Measurements from ENCODE around the gene ZBTB11. TPM values are rescaled to one million over a fixed set of nuclear protein-coding genes. Genes with fewer than 3 reads are reported as not detected.
"Not testable (repeated sequence)": the region's sequence is repeated elsewhere in the genome, so short reads cannot be mapped to it uniquely, and the experiment has no call there.

The ZBTB11 gene
- total and polyA plus RNA-seq, 2 experiments from 2014 or later = 7.3 to 15.8 TPM

- no peak for DNase-seq (ENCODE audit: low read depth in 1 of 2, low spot score in 1 of 2)
- no peak overlapping the region for H3K4me3 ChIP-seq
- no peak overlapping the region for H3K27ac ChIP-seq
- no peaks in the 10 kb centered on the region for H3K9me3 ChIP-seq (ENCODE audit: low read depth)
- no peaks in the 10 kb centered on the region for H3K4me1 ChIP-seq (ENCODE audit: low read depth)
- no peaks in the 10 kb centered on the region for H3K27me3 ChIP-seq
- no peaks in the 10 kb centered on the region for H3K36me3 ChIP-seq
- TF ChIP-seq, protein P1, sequence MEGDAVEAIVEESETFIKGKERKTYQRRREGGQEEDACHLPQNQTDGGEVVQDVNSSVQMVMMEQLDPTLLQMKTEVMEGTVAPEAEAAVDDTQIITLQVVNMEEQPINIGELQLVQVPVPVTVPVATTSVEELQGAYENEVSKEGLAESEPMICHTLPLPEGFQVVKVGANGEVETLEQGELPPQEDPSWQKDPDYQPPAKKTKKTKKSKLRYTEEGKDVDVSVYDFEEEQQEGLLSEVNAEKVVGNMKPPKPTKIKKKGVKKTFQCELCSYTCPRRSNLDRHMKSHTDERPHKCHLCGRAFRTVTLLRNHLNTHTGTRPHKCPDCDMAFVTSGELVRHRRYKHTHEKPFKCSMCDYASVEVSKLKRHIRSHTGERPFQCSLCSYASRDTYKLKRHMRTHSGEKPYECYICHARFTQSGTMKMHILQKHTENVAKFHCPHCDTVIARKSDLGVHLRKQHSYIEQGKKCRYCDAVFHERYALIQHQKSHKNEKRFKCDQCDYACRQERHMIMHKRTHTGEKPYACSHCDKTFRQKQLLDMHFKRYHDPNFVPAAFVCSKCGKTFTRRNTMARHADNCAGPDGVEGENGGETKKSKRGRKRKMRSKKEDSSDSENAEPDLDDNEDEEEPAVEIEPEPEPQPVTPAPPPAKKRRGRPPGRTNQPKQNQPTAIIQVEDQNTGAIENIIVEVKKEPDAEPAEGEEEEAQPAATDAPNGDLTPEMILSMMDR (IDR thresholded peaks at IDR 0.05; ENCODE audit: low read depth, low read length) = no peak
Observed at GRCh38 chr3:101633186-101633585, 43.7 kb downstream of the ZBTB11 start.

- TF ChIP-seq, protein P1 (IDR thresholded peaks at IDR 0.05; ENCODE audit: low read depth, low read length) = no peak
- Histone ChIP-seq H3K4me1 (ENCODE audit: low read depth) (no peaks in the 10 kb centered on the region), H3K9me3 (ENCODE audit: low read depth) (no peaks in the 10 kb centered on the region), H3K4me3 (no peak overlapping the region), H3K27me3 (no peaks in the 10 kb centered on the region), H3K36me3 (no peaks in the 10 kb centered on the region), H3K27ac (no peak overlapping the region)
- no peak for DNase-seq (ENCODE audit: low read depth in 1 of 2, low spot score in 1 of 2)
Observed at GRCh38 chr3:101632586-101632985, 44.3 kb downstream of the ZBTB11 start.

DNA sequence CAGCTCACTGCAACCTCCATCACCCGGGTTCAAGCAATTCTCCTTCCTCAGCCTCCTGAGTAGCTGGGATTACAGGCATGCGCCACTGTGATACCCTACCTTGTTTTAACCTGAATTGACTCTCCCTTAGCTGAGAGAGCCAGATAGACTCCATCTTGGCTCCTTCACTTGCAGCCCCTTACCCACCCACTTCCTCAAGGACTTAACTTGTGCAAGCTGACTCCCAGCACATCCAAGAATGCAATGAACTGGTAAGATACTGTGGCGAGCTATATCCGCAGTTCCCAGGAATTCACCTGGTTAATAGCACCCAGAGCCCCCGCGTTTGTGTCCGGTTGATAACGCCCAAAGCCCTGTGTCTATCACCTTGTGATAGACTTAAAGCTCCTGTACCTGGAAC, 45.0 kb downstream of the ZBTB11 start:
- DNase-seq (ENCODE audit: low read depth in 1 of 2, low spot score in 1 of 2); H3K27ac ChIP-seq: not testable (repeated sequence)

GRCh38 chr3:101631098-101631796, 45.7 kb downstream of the ZBTB11 start:
- Histone ChIP-seq H3K4me1 (ENCODE audit: low read depth) (no peaks in the 10 kb centered on the region), H3K27me3 (no peaks in the 10 kb centered on the region), H3K27ac (no peak overlapping the region), H3K36me3 (no peaks in the 10 kb centered on the region), H3K4me3 (no peak overlapping the region), H3K9me3 (ENCODE audit: low read depth) (no peaks in the 10 kb centered on the region)
- TF ChIP-seq, protein P1 (IDR thresholded peaks at IDR 0.05; ENCODE audit: low read depth, low read length) = no peak
- DNase-seq (ENCODE audit: low read depth in 1 of 2, low spot score in 1 of 2) = no peak

More for the DNA sequence above, 45.0 kb downstream of the ZBTB11 start:
- H3K36me3 ChIP-seq; H3K27me3 ChIP-seq; H3K4me1 ChIP-seq (ENCODE audit: low read depth); H3K9me3 ChIP-seq (ENCODE audit: low read depth); H3K4me3 ChIP-seq: not testable (repeated sequence)

GRCh38 chr3:101629219-101629618, 47.7 kb downstream of the ZBTB11 start:
- Histone ChIP-seq H3K36me3 (no peaks in the 10 kb centered on the region), H3K27ac (no peak overlapping the region), H3K27me3 (no peaks in the 10 kb centered on the region), H3K9me3 (ENCODE audit: low read depth) (no peaks in the 10 kb centered on the region), H3K4me1 (ENCODE audit: low read depth) (no peaks in the 10 kb centered on the region), H3K4me3 (no peak overlapping the region)
- TF ChIP-seq, protein P1 (IDR thresholded peaks at IDR 0.05; ENCODE audit: low read depth, low read length) = no peak
- DNase-seq (ENCODE audit: low read depth in 1 of 2, low spot score in 1 of 2) = no peak

- DNase-seq (ENCODE audit: low read depth in 1 of 2, low spot score in 1 of 2) = no peak
- no peak overlapping the region for H3K27ac ChIP-seq
- TF ChIP-seq, protein P1 (IDR thresholded peaks at IDR 0.05; ENCODE audit: low read depth, low read length) = no peak
- no peaks in the 10 kb centered on the region for H3K27me3 ChIP-seq
- no peaks in the 10 kb centered on the region for H3K4me1 ChIP-seq (ENCODE audit: low read depth)
- H3K4me3 ChIP-seq = no peak overlapping the region
- no peaks in the 10 kb centered on the region for H3K36me3 ChIP-seq
- H3K9me3 ChIP-seq (ENCODE audit: low read depth) = no peaks in the 10 kb centered on the region
Observed at GRCh38 chr3:101625879-101626278, 51.1 kb downstream of the ZBTB11 start.

Measured in cardiac muscle cell (in vitro differentiated cells and primary cell).